GM12874 (cell line): ENCODE data around the gene KCNF1.
A peak's percentile ranks its signal among the peaks of the same experiment; 100 is the strongest.

Experiments
- CTCF ChIP-seq: IDR thresholded peaks from 2 replicates; pipeline ENCODE4 v1.5.1; 2011; ENCODE audit warnings: low read depth, mild to moderate bottlenecking, control low read depth, low read length, moderate library complexity; ENCODE audit not compliant: insufficient read depth

The KCNF1 gene

GRCh38 chr2:10908195-10908594, 3.5 kb upstream of the KCNF1 start:
- no peak for TF ChIP-seq CTCF

- TF ChIP-seq CTCF, result peak; percentile 27; the same call in 1 of the 2 replicates
Measured at GRCh38 chr2:10909050-10909995, 2.4 kb upstream of the KCNF1 start.

GRCh38 chr2:10909996-10910341, 1.8 kb upstream of the KCNF1 start:
- TF ChIP-seq CTCF, result no peak

GRCh38 chr2:10910625-10911024, 1.1 kb upstream of the KCNF1 start:
- TF ChIP-seq CTCF, result no peak

- TF ChIP-seq CTCF, result no peak
Measured at GRCh38 chr2:10912076-10912731, 470 bp downstream of the KCNF1 start.

GRCh38 chr2:10912796-10913455, 1.2 kb downstream of the KCNF1 start:
- TF ChIP-seq CTCF, result no peak
